Neural progenitor cell (in vitro differentiated cells): ENCODE measurements around the gene MRPL39. TPM values are rescaled to one million over a fixed set of nuclear protein-coding genes. Genes with fewer than 3 reads are reported as not detected.

Experiments used
- DNase-seq: peaks from one replicate; pipeline ENCODE4 v3.0.0-alpha.2; 2016; ENCODE audit warnings: low spot score
- H2AFZ ChIP-seq: fragments of 200-600 bp; sonication (generic); replicated peaks from 2 replicates; pipeline ENCODE4 v1.6.1; 2016; ENCODE audit warnings: antibody characterized with exemption
- H3F3A ChIP-seq: fragments of 200-600 bp; sonication (generic); 2 replicates; pipeline ENCODE4 v1.6.1; 2016; ENCODE audit warnings: antibody characterized with exemption, low read depth
- H3K27ac ChIP-seq: fragments of 200-600 bp; sonication (generic); 2 replicates; pipeline ENCODE4 v1.5.1; 2016; ENCODE audit warnings: mild to moderate bottlenecking
- H3K27me3 ChIP-seq: fragments of 200-600 bp; sonication (generic); 2 replicates; pipeline ENCODE4 v1.6.1; 2016; ENCODE audit warnings: mild to moderate bottlenecking, moderate library complexity
- H3K36me3 ChIP-seq: fragments of 200-600 bp; sonication (generic); 2 replicates; pipeline ENCODE4 v1.5.1; 2016
- H3K4me1 ChIP-seq: fragments of 200-600 bp; sonication (generic); 2 replicates; pipeline ENCODE4 v1.6.1; 2016; ENCODE audit warnings: mixed run types
- H3K4me2 ChIP-seq: fragments of 200-600 bp; sonication (generic); 2 replicates; pipeline ENCODE4 v1.6.1; 2016
- H3K4me3 ChIP-seq: fragments of 200-600 bp; sonication (generic); 2 replicates; pipeline ENCODE4 v1.5.1; 2016
- H3K79me2 ChIP-seq: fragments of 200-600 bp; sonication (generic); 2 replicates; pipeline ENCODE4 v1.6.1; 2016; ENCODE audit warnings: low read depth
- H3K9ac ChIP-seq: fragments of 200-600 bp; sonication (generic); 2 replicates; pipeline ENCODE4 v1.6.1; 2016
- H3K9me3 ChIP-seq: fragments of 200-600 bp; sonication (generic); 2 replicates; pipeline ENCODE4 v1.5.1; 2016; ENCODE audit warnings: low read depth
- H4K20me1 ChIP-seq: fragments of 200-600 bp; sonication (generic); 2 replicates; pipeline ENCODE4 v1.6.1; 2016; ENCODE audit warnings: low read depth
- H3K27ac Mint-ChIP-seq: 3 replicates; pipeline ENCODE4 v1.8.0; 2021; ENCODE audit warnings: mixed read lengths
- H3K27me3 Mint-ChIP-seq: 2 replicates; pipeline ENCODE4 v1.8.0; 2022; ENCODE audit warnings: low read depth, mild to moderate bottlenecking, inconsistent platforms, moderate library complexity, mixed read lengths; ENCODE audit not compliant: insufficient read depth
- H3K36me3 Mint-ChIP-seq: 3 replicates; pipeline ENCODE4 v1.8.0; 2021; ENCODE audit warnings: mixed read lengths
- H3K4me1 Mint-ChIP-seq: 3 replicates; pipeline ENCODE4 v1.8.0; 2021; ENCODE audit warnings: mixed read lengths
- H3K4me3 Mint-ChIP-seq: 3 replicates; pipeline ENCODE4 v1.8.0; 2021; ENCODE audit warnings: mild to moderate bottlenecking, moderate library complexity, mixed read lengths
- H3K9me3 Mint-ChIP-seq: 3 replicates; pipeline ENCODE4 v1.8.0; 2020; ENCODE audit warnings: mixed read lengths
- EZH2 ChIP-seq: fragments of 200-600 bp; sonication (generic); IDR thresholded peaks from 2 replicates; pipeline ENCODE4 v1.6.1; 2017; ENCODE audit warnings: antibody characterized with exemption, mild to moderate bottlenecking, moderate library complexity
- EZH2phosphoT487 ChIP-seq: fragments of 200-600 bp; sonication (generic); IDR thresholded peaks from 2 replicates; pipeline ENCODE4 v1.6.1; 2017; ENCODE audit warnings: antibody characterized with exemption
- total RNA-seq: library from RNA; depleted of rRNA; stranded (reverse); fragments of >200 nt; gene quantifications from 2 replicates; pipeline ENCODE4 v1.2.3, GENCODE V29; 2015; ENCODE audit warnings: low replicate concordance
- TF ChIP-seq, protein P1 (sequence below): fragments of 200-600 bp; sonication (generic); IDR thresholded peaks from 2 replicates; pipeline ENCODE4 v1.5.1; 2017; ENCODE audit warnings: antibody characterized with exemption, mild to moderate bottlenecking

MRPL39 gene
- total RNA-seq, 1 donor from 2014 or later: 63.1 TPM

DNA sequence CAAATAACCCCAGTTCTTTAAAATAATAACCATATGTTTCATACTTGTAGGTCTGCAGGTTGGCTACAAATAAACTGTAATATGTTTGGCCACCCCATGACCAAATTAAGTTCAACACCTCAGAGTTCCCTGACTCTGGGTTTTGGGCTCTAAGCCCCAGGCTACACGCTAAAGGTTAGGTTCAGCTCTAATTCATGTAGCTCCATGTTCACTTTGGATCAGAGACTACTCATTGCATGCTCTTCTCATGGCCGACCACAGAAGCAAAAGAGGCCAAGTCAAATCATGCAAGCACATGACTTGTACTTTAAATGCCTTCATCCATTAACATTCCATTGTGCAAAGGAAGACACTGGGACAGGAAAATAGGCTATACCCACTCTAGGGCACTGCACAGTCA is 66.2 kb downstream of the MRPL39 start:
- H3K27ac Mint-ChIP-seq: no peak overlapping the region
- no peaks in the 10 kb centered on the region for H3K79me2 ChIP-seq
- H3K4me3 ChIP-seq: no peak overlapping the region
- H3K27ac ChIP-seq: no peak overlapping the region
- H3K9me3 Mint-ChIP-seq: peaks cover 11% of the 10 kb centered on the region
- no peak overlapping the region for H2AFZ ChIP-seq
- no peaks in the 10 kb centered on the region for H3K27me3 Mint-ChIP-seq
- no peak overlapping the region for H3K4me3 Mint-ChIP-seq
- H3K4me1 Mint-ChIP-seq: no peaks in the 10 kb centered on the region
- no peaks in the 10 kb centered on the region for H3K27me3 ChIP-seq
- H3K36me3 Mint-ChIP-seq: peaks cover 2% of the 10 kb centered on the region
- no peaks in the 10 kb centered on the region for H3F3A ChIP-seq
- no peak overlapping the region for H3K9ac ChIP-seq
- no peak overlapping the region for H3K4me2 ChIP-seq
- no peak for DNase-seq
- no peaks in the 10 kb centered on the region for H4K20me1 ChIP-seq
- H3K36me3 ChIP-seq: no peaks in the 10 kb centered on the region
- H3K9me3 ChIP-seq: no peaks in the 10 kb centered on the region
- TF ChIP-seq EZH2: no peak
- no peak for TF ChIP-seq EZH2phosphoT487
- TF ChIP-seq, protein P1, sequence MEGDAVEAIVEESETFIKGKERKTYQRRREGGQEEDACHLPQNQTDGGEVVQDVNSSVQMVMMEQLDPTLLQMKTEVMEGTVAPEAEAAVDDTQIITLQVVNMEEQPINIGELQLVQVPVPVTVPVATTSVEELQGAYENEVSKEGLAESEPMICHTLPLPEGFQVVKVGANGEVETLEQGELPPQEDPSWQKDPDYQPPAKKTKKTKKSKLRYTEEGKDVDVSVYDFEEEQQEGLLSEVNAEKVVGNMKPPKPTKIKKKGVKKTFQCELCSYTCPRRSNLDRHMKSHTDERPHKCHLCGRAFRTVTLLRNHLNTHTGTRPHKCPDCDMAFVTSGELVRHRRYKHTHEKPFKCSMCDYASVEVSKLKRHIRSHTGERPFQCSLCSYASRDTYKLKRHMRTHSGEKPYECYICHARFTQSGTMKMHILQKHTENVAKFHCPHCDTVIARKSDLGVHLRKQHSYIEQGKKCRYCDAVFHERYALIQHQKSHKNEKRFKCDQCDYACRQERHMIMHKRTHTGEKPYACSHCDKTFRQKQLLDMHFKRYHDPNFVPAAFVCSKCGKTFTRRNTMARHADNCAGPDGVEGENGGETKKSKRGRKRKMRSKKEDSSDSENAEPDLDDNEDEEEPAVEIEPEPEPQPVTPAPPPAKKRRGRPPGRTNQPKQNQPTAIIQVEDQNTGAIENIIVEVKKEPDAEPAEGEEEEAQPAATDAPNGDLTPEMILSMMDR: no peak
- H3K4me1 ChIP-seq: peaks cover 9% of the 10 kb centered on the region

GRCh38 chr21:25539606-25540005 is 67.7 kb downstream of the MRPL39 start:
- Histone ChIP-seq H3K79me2 (no peaks in the 10 kb centered on the region), H3K36me3 (no peaks in the 10 kb centered on the region), H3K4me1 (peaks cover 14% of the 10 kb centered on the region), H2AFZ (no peak overlapping the region), H3K27me3 (no peaks in the 10 kb centered on the region), H3K9ac (no peak overlapping the region), H3K9me3 (no peaks in the 10 kb centered on the region), H3K4me3 (no peak overlapping the region), H3K27ac (no peak overlapping the region), H3F3A (no peaks in the 10 kb centered on the region), H3K4me2 (no peak overlapping the region), H4K20me1 (no peaks in the 10 kb centered on the region)
- no peak overlapping the region for H3K4me3 Mint-ChIP-seq
- H3K27ac Mint-ChIP-seq: no peak overlapping the region
- no peaks in the 10 kb centered on the region for H3K4me1 Mint-ChIP-seq
- DNase-seq: no peak
- peaks cover 2% of the 10 kb centered on the region for H3K36me3 Mint-ChIP-seq
- H3K27me3 Mint-ChIP-seq: no peaks in the 10 kb centered on the region
- H3K9me3 Mint-ChIP-seq: peaks cover 11% of the 10 kb centered on the region
- TF ChIP-seq, protein P1: no peak
- TF ChIP-seq EZH2: no peak
- TF ChIP-seq EZH2phosphoT487: no peak

DNA sequence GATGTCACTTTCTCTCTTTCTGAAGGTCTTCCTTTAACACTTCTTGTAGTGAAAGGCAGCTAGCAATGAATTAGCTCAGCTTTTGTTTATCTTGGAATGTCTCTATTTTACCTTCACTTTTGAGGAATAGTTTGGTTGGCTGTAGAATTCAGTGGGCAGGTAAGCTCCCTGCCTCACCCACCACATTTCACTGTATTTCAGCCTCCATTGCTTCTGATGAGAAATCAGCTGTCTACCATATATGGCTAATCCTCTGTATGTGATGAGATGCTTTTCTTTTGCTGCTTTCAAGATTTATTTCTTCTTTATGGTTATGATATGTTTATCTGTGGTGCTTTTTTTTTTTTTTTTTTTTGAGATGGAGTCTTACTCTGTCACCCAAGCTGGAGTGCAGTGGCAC is 70.1 kb downstream of the MRPL39 start:
- TF ChIP-seq, protein P1: no peak
- TF ChIP-seq EZH2phosphoT487 (no peak), EZH2 (no peak)
- Histone ChIP-seq H3K27ac (no peak overlapping the region), H3K4me2 (no peak overlapping the region), H3K4me3 (no peak overlapping the region), H3K4me1 (peaks cover 14% of the 10 kb centered on the region), H3K9ac (no peak overlapping the region), H3F3A (no peaks in the 10 kb centered on the region), H4K20me1 (no peaks in the 10 kb centered on the region), H3K9me3 (no peaks in the 10 kb centered on the region), H3K79me2 (no peaks in the 10 kb centered on the region), H3K36me3 (no peaks in the 10 kb centered on the region), H3K27me3 (no peaks in the 10 kb centered on the region), H2AFZ (no peak overlapping the region)
- Mint-ChIP-seq H3K4me1 (no peaks in the 10 kb centered on the region), H3K27me3 (no peaks in the 10 kb centered on the region), H3K27ac (no peak overlapping the region), H3K4me3 (no peak overlapping the region), H3K9me3 (peaks cover 7% of the 10 kb centered on the region), H3K36me3 (peaks cover 2% of the 10 kb centered on the region)
- no peak for DNase-seq
